ENCODE results near the gene TRIM14.
"Not testable (repeated sequence)": the region's sequence is repeated elsewhere in the genome, so short reads cannot be mapped to it uniquely, and the experiment has no call there.

The TRIM14 gene

DNA sequence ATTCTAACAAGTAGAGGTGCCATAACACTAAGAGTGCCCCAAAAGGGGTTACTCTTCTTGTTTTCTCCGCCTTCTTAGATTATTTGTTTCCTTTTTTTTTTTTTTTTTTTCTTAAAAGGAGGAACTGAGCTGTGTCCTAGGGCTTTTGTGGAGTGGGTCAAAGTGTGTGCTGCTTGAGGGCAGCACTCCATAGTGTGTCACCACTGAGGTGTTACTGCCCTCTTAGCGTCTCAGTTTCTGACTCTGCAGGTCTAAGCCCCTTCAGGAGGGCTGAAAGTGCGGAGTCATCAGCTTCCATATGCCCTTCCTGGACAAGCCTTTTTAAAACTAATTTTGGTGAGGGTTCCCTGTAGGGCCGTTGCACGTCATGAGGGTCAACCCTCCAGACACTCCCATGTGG lies 75.1 kb downstream of the TRIM14 start:
- no peak for DNase-seq

DNA sequence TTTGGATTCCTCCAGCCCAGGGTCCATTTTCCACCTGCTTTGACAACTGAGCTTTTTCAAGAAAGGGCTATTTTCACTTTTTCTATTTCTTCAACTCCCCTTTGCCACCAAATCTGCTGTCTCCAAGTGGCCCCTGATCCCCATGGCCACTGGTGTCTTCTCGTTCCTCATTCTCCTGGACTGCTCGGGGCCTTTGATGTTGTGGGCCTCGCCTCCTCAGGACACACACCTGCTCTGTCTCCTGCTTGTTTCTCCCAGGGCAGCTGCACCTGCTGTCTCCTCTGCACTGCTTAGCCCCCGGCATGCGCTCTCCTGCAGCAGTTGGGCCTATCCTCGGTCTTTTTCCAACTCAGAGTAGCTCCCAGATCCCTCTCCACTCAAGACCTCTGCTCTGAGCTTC lies 78.8 kb downstream of the TRIM14 start:
- DNase-seq: no peak

DNA sequence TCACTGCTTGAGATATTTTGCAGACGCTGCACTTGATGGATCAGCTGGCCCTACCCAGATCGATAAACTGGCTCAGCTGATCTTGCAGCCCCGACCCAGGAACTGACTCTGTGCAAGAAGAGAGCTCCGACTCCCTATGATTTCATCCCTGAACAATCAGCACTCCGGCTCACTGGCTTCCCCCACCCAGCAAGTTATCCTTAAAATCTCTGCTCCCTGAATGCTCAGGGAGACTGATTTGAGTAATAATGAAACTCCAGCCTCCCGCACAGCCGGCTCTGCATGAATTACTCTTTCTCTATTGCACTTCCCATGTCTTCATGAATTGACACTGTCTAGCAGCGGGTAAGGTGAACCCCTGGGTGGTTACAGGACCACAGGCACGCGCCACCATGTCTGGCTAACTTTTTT lies 79.4 kb downstream of the TRIM14 start:
- DNase-seq: no peak

DNA sequence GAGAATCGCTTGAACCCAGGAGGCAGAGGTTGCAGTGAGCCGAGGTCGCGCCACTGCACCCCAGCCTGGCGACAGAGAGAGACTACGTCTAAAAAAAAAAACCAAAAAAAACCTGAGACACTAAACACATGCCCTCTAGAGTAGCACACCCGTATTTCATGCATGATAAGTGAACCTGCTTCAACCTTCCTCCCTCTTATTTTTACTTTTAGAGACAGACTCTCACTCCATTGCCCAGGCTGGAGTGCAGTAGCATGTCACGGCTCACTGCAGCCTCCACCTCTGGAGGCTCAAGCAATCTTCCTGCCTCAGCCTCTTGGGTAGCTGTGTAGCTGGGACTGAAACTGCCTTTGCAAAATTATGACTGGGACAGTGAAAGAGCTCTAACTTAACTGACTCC lies 80.1 kb downstream of the TRIM14 start:
- no peak for DNase-seq

DNA sequence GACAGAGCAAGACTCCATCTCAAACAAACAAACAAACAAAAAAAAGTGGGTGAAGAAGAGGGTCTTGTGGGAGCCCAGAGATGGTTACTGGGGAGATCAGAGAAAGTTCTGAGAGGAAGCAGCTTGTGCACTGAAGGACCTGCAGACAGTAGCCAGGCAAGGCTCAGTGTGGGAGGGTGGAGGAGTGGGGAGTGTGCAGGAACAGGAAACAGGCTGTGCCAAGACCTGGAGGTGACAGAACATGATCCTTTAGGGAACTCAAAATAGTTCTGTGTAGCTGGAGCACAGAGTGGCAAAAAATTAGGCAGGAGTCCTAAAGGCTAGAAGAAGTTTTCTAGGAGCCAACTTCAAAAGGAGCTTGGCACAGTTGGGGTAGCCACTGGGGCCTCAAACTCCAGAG lies 81.7 kb downstream of the TRIM14 start:
- DNase-seq: no peak

DNA sequence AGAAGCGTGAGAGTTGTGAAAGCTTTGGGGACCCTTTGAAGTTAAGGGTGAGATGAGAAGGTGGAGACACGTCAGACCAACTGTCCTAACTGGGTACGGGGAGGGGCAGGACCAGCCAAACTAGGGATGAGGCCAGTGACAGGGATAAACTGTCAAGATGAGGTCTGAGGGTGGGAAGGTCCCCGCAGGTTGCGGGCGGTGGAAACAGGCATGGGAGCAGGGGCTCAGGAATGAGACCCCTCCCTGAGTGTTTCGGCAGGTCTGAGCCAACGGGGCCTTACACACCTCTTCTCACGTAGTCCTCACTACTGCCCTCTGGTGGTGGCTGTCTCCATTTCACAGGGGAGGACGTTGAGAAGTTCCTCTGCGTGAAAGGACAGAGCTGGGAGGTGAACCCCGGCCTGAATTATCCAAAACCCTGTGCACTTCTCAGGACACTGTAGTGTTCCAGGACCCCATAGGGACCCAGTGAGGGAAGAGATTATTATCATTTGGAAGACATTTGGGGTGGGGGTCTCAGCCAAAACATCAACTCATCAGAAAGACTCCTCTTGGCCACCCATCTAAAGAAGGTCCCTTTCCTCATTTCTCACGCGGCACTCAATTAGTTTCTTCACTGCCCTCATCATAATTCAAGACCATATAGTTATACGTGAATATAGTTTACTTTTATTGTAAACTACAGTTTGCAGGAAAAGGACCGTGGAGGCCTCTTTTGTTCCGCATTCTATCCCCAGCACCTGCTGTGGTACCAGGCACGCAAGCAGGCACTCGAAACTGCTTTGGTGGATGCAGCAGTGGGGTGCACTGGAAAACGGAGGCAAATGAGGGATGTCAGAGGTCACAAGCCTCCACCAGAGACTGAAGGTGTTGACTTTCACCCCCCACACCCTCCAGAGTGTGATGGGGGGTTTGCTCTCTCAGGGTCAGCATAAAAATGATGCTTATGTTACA lies 84.2 kb downstream of the TRIM14 start:
- peak; percentile 93 to 96 for DNase-seq

DNA sequence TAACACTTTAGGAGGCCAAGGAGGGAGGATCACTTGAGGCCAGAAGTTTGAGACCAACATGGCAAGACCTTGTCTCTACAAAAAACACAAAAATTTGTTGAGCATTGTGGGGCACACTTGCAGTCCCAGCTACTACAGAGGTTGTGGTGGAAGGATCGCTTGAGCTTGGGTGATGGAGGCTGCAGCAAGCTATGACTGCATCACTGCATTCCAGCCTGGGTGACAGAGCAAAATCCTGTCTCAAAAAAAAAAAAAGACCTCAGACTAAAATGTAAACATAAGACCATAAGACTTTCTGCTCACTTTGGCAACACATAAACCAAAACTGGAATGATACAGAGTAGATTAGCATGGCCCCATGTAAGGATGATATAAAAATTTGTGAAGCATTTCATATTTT lies 87.1 kb downstream of the TRIM14 start:
- DNase-seq: no peak

DNA sequence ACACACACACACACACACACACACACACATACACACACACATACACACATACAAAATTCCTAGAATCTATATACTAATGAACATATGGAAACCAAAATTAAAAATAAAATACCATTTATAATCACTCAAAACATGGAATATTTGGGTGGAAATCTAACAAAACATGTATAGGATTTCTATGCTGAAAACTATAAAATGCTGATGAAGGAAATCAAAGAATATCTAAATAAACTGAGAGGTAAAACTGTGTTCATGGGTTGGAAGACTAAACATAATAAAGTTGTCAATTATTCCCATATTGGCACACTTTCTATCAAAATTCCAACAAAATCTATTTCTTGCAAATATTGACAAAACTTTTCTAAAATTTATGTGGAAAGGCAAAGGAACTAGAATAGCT lies 87.9 kb downstream of the TRIM14 start:
- no peak for DNase-seq

DNA sequence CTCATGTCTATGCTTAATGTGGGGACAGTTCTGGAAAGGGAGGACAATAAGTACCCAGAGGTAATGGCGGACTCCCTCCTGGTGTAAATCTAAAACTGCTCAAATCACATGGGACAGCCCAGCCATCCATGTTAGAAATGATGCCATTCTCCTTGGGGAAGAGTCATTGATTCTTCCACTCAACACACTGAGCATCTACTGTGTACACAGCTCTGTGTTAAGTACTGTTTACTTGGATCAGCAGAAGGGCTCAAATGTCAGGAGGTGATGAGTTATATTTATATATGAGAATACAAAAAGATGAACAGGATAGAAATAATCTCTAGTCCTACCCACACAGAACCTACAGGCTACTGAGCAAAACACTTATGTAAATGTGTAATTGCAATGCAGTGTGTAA lies 94.3 kb downstream of the TRIM14 start:
- DNase-seq: no peak

DNA sequence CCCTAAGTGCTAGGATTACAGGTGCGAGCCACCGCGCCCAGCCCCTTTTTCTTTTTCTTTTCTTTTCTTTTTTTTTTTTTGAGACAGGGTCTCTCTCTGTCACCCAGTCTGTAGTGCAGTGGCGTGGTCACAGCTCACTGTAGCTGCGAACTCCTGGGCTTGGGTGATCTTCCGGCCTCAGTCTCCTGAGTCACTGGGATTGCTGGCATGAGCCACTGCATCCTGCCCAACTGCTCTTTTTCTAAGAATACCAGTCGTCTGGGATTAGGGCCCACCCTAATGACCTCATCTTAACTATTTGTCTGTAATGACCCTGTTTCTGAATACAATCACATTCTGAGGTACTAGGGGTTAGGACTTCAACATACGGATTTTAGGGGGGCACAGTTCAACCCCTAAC lies 96.6 kb downstream of the TRIM14 start:
- DNase-seq: no peak

DNA sequence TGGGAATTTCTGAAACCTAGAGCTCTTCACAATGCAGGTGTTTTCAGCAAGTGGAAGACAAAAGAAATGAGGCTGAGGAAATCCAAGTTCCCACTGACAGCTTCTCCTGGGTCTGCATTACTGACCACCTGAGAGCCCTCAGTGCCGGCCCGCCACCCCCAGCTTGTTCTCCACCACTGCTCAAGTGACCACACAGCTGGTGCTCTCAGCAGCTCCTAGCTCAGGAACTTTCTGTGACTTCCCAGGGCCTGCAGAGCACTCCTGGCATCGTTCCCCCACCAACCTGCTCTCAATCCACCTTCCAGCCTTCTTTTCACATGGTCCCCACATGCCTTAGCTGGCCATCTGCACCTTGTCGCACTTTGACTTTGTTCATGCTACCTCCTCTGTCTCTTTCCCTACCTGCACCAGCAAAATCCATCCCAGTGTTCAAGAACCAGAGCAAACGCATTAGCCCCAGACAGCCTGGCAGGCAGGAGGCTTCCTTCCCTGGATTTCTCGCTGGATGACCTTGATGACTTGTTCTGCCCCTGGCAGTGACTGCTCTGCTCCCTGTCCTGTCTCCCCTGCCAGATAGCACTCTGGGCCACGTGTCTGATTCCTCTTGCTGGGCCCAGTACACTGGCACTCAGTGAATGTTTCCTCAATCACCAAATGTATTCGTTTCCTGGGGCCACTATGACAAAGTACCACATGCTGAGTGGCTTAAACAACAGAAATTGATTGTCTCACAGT lies 97.5 kb downstream of the TRIM14 start:
- no peak for DNase-seq

DNA sequence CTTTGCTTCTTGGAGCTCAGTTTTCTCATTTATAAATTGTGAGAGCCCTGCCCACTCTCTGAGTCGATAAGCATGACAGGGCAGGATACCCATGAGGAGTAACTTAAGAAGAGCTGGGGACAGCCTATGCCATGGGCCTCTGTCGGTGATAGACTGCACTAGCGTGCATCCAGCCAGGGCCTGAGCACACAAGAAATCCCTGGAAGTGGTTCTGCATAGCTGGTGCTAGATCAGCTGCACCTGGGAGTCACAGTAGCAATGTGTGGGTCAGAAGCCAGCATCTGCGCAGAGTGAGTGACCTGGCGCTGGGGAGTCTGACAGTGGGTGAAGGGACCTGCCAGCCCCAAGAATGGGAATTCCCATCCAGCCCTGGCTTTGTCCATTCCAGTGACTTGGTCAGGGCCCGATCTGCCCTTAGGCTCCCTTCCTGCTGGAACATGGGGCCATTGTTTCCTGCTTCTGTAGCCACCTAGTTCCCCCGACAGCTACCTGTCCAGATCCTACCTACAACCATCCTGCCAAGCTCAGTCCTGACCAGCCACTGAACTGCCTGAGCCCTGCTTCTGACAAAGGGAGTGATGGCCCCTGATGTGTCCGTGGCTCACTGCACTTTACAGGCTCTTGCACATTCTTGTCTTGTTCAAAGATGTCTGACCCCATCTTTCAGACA lies 98.4 kb downstream of the TRIM14 start:
- DNase-seq: no peak

DNA sequence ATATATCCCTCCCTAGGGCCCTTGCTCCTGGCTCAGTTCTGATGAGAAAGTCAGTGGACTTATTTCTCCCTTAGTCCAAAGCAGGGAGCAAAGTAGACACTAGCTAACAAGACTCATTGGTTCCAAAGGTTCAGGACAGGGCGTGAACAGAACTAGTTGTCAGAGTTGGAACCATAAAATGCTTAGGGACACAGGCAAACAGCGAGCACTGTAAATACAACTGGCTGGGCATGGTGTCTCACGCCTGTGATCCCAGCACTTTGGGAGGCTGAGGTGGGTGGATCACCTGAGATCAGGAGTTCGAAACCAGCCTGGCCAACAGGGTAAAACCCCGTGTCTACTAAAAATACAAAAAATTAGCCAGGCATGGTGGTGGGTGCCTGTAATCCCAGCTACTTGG lies 99.2 kb downstream of the TRIM14 start:
- not testable (repeated sequence) for DNase-seq
